GM12891 (cell line): Measurements from ENCODE around the gene UBE3B.

ENCODE experiments used
- DNase-seq: peaks from one replicate; pipeline ENCODE4 v3.0.0; 2011; ENCODE audit warnings: low spot score; ENCODE audit not compliant: insufficient read length
- FAIRE-seq: peaks from 2 replicates; lab custom pipeline; 2011; peaks lifted over from hg19 to GRCh38; lab: Jason Lieb, UNC
- PAX5 ChIP-seq: IDR thresholded peaks from 2 replicates; pipeline ENCODE4 v1.6.1; 2011; ENCODE audit warnings: low read length, moderate library complexity, mild to moderate bottlenecking; ENCODE audit not compliant: insufficient read depth, severe bottlenecking
- POLR2A ChIP-seq: IDR thresholded peaks from 2 replicates; pipeline ENCODE4 v1.6.1; 2011; ENCODE audit warnings: low read depth, low read length, control low read depth
- POLR2AphosphoS5 ChIP-seq: IDR thresholded peaks from 2 replicates; pipeline ENCODE4 v1.6.1; 2011; ENCODE audit warnings: low read depth, low read length, control low read depth
- POU2F2 ChIP-seq: IDR thresholded peaks from 2 replicates; pipeline ENCODE4 v1.6.1; 2011; ENCODE audit warnings: low read depth, mild to moderate bottlenecking, control low read depth, low read length, moderate library complexity
- SPI1 ChIP-seq: IDR thresholded peaks from 2 replicates; pipeline ENCODE4 v1.6.1; 2011; ENCODE audit warnings: low read depth, low read length, control low read depth
- TAF1 ChIP-seq: IDR thresholded peaks from 2 replicates; pipeline ENCODE4 v1.6.1; 2011; ENCODE audit warnings: low read depth, low read length, control low read depth

Gene UBE3B

DNA sequence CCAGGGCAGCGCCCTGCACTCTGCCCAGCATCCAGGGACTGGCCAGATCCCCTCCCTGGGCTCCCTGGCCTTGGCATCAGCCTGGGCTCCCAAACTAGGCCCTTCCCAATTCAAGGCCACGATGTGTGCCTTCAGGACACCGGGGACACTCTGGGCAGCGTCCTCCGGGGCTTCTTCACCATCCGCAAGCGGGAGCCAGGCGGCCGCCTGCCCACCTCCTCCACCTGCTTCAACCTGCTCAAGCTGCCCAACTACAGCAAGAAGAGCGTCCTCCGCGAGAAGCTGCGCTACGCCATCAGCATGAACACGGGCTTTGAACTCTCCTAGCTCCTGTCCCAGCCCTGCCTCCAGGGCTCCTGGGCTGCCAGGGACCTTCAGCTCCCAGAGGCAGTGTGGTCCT, 57.0 kb downstream of the UBE3B start:
- TF ChIP-seq TAF1 (no peak), POU2F2 (no peak), PAX5 (no peak)
- DNase-seq (no peak), FAIRE-seq (no peak)

DNA sequence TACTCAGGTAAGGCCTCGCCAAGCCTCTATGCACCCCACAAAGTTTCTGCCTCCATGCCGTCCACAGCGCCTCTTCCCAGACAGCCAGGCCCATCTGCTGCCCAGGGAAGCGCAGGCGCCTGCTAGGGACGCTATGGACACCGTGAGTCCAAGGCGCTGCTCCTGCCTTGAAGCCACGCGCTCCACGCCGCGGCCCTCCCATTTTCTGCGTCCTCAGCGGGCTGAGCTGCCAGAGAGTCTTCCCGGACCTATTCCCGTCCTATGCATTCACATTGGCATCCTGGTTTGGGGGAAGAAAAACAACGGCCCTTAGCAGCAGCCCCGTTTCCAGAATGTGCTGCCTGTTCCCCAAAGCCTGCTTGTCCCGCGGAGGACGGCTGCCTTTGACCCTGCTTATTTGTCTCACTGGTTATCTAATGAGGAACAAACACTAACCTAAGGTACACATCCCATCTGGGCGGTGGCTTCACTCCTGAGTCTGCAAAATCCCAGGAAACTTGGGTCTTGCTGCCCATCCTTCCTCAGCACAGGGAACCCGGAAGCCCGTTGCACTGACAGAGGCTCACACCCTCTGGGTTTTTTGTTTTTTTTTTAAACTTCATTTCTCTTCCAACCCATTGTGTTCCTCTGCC, 57.9 kb downstream of the UBE3B start:
- DNase-seq (no peak), FAIRE-seq (no peak)
- TF ChIP-seq POU2F2 (no peak), PAX5 (no peak), SPI1 (no peak), POLR2AphosphoS5 (no peak), TAF1 (no peak), POLR2A (no peak)

DNA sequence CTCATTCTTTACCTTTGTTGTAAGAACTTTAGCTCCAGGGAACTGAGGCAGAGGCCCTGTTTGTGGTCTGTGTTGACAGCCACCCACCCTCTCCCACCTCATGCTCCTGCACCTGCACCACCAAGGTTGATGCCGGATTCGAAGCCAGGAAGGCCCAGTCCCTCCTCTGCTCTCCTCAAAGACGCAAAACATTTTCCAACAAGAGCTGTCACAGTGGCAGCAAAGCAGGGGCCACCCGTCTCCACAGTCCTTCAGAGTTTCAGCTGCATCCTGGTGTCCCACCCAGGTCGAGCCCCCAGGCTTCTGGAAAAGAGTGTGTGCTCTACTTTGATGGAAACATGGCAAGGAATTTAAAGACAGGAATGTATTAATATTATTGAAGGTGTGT, 58.4 kb downstream of the UBE3B start:
- FAIRE-seq (no peak), DNase-seq (no peak)
- TF ChIP-seq TAF1 (no peak), PAX5 (no peak), SPI1 (no peak), POLR2A (no peak), POLR2AphosphoS5 (no peak), POU2F2 (no peak)

DNA sequence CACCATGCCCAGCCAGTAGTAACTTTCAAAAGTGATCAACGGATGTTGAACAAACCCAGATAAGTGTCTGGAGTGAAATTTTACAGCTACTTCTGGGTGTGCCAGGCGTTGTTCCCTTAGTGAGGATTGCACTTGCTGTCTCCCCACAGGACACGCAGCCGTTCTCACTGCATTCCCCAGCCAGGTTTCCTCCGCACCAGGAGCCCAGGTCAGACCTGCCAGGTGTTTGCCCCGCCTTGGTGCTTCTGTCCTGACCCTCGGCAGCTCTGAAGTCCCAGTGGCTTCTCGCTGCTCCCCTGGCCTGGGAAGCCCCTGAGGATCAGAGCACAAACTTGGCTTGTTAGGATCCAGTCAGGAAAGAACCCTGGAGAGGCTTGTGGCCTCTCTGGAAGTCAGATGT, 59.7 kb downstream of the UBE3B start:
- no peak for DNase-seq
- TF ChIP-seq PAX5: no peak
- TF ChIP-seq TAF1: no peak
- TF ChIP-seq POU2F2: no peak
- no peak for TF ChIP-seq SPI1
- TF ChIP-seq POLR2AphosphoS5: no peak
- TF ChIP-seq POLR2A: no peak
- no peak for FAIRE-seq

DNA sequence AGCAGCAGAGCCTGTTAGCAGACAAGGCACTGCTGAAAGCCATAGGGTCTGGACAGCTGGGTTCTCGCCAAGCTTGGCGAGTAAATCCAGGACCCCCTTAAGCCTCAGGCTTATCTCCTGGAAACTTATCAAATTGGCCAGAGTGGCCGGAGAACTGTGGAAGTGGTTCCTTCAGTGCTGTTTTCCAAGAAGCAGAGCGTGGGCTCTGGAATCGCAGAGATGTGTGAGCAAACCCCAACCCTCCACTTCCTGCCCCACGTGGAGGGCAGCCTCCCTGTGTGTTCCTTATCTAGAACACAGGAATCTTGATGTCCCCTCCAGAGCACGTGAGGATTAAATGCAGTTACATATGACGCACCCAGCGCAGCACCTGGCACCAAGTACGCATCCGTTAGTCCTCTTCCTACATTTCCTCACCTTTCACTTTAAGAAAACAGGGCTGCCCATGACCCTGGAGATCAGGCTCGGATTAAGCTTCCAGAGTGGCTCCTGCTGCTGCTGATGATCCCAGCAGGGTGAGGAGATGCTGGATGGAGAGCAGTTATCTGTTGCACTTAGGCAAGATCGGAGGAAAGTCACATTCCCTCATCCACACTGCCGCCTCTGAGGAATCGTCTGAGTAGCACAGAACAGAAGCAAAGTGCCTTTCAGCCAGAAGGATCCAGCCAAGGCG, 60.9 kb downstream of the UBE3B start:
- DNase-seq (no peak), FAIRE-seq (no peak)
- no peak for TF ChIP-seq TAF1
- TF ChIP-seq SPI1: no peak
- TF ChIP-seq POLR2AphosphoS5: no peak
- no peak for TF ChIP-seq PAX5
- no peak for TF ChIP-seq POU2F2
- TF ChIP-seq POLR2A: no peak

DNA sequence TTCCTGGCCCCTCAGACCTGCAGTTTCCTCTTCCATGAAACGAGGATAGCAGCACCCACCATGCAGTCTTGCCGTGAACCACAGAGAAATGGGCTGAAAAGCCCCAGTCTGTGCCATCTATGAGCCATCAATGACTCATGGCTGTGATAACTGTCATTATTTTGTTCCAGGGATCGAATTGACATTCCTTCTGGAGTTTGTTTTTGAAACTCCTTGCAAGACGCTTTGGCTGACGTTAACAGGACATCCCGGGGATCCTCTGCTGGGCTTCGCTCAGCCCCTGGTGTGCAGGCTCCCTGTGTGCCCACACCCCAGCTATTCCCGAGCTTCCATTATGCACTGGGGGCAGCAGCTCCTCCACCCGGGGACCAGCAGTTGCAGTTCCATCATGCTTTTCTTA, 62.1 kb downstream of the UBE3B start:
- TF ChIP-seq TAF1 (no peak), PAX5 (no peak), POLR2A (no peak), POU2F2 (no peak), SPI1 (no peak), POLR2AphosphoS5 (no peak)
- FAIRE-seq (no peak), DNase-seq (no peak)

DNA sequence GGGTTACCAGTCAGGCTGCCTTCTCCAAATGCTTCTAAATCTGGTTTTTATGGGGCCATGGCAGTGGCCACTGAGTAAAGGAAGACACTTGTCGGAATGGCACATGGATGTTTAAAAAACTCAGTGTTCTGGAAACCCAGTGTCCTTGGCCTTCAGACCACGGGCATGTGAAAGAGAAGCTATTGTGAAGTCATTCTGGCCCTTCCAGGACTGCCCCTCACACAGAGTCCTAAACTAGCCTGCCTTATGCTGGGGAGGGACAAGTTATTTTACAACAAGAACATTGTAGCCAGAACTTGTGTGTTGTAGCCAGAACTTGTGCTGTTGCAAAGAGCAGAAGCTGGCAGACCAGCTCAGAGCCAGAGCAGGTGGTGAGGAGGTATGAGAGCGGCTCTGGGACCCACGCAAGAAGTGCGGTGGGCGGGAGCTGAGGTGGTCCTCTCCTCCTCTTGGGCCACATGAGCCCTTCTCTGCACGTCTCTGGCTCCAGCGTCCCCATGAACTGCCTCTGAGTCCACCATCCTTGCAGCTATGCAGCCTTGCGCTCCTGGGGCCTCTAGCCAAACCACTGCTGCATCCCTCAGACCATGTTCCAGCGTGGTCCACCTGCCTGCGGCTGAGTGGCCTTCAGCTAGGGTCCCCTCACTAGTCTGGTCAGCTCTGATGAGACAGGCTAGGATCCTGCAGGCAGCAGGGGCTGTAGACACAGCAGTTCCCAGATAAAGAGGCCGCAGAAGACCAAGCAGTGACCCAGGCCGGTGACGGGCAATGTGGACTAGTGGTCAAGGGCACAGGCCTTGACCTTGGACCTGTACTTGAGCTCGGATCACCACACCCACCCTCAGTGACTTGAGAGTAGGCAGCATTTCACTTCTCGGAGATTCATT, 63.3 kb downstream of the UBE3B start:
- TF ChIP-seq PAX5 (no peak), POLR2A (no peak), POLR2AphosphoS5 (no peak), SPI1 (no peak), TAF1 (no peak), POU2F2 (no peak)
- FAIRE-seq (no peak), DNase-seq (no peak)

DNA sequence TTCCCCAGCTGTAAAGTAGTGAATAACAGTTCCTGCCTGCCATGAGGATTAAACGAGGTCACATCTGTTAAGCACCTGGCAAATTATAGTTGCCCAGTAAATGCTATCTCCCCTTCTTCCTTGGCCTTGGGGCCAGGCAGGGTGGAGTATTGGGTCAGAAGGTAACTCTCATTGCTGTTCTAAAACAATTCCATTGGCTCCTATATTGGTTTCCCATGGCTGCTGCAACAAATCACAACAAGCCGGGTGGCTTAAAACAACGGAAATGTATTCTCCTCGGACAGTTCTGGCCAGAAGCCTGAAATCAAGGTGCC, 63.9 kb downstream of the UBE3B start:
- DNase-seq (no peak), FAIRE-seq (no peak)
- TF ChIP-seq POLR2AphosphoS5 (no peak), PAX5 (no peak), POLR2A (no peak), POU2F2 (no peak), TAF1 (no peak), SPI1 (no peak)

DNA sequence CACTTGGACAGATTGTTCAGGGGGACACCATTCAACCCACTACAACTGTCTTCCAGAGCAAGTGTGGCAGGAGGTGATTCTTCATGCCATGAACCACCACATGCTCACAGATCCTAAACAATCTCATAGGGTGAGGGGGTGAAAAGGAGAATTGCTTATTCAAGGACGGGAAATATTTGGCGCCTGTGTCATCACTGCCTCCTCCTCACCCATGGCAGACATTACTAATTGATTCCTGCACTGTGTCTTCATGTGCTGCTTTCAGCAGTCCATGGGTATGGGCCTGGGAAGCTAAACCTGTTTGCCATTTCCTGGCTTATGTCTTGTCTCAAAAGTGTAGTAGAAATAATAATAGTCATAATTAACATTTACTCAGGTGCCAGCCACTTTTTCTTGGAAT, 64.6 kb downstream of the UBE3B start:
- no peak for FAIRE-seq
- no peak for DNase-seq
- TF ChIP-seq POLR2AphosphoS5 (no peak), POU2F2 (no peak), POLR2A (no peak), PAX5 (no peak), SPI1 (no peak), TAF1 (no peak)
